K562 (cell line): ENCODE results near the gene LRRC59. TPM values are rescaled to one million over a fixed set of nuclear protein-coding genes. Genes with fewer than 3 reads are reported as not detected.

Source experiments
- ARID2 ChIP-seq: fragments of 450-650 bp; IDR thresholded peaks from 2 replicates; pipeline ENCODE4 v1.6.1; 2017; ENCODE audit warnings: antibody characterized with exemption, mild to moderate bottlenecking
- CREBBP ChIP-seq: IDR thresholded peaks from one replicate; pipeline ENCODE4 v1.6.1; 2012; ENCODE audit warnings: low read depth, mild to moderate bottlenecking, control low read depth, inconsistent platforms, low read length
- DMBX1 ChIP-seq: fragments of 250-450 bp; sonication (Bioruptor Pico); IDR thresholded peaks from 2 replicates; pipeline ENCODE4 v1.8.0; 2022; ENCODE audit warnings: inconsistent platforms, mild to moderate bottlenecking, moderate library complexity, borderline replicate concordance
- DPF2 ChIP-seq: fragments of 450-650 bp; IDR thresholded peaks from 2 replicates; pipeline ENCODE4 v1.6.1; 2016
- FOXO4 ChIP-seq: fragments of 450-650 bp; formaldehyde crosslinking; IDR thresholded peaks from 2 replicates; pipeline ENCODE4 v1.4.0; 2020; ENCODE audit warnings: mild to moderate bottlenecking, moderate library complexity
- HEY1 ChIP-seq: fragments of 250-450 bp; sonication (Bioruptor Pico); IDR thresholded peaks from 2 replicates; pipeline ENCODE4 v1.5.0; 2020; ENCODE audit warnings: mild to moderate bottlenecking, moderate library complexity, borderline replicate concordance
- HMGN3 ChIP-seq: IDR thresholded peaks from 2 replicates; pipeline ENCODE4 v1.6.1; 2011; ENCODE audit warnings: borderline replicate concordance, low read depth, mild to moderate bottlenecking, mixed read lengths, low read length; ENCODE audit not compliant: insufficient read length; ENCODE audit errors: extremely low read depth
- HNRNPL ChIP-seq: fragments of 200-400 bp; formaldehyde crosslinking; IDR thresholded peaks from 2 replicates; pipeline ENCODE4 v1.6.1; 2017; ENCODE audit warnings: low read depth, mild to moderate bottlenecking, low read length
- MAFK ChIP-seq: IDR thresholded peaks from 2 replicates; pipeline ENCODE4 v1.6.1; 2011; ENCODE audit warnings: low read length, improper control_type of control experiment
- NR3C1 ChIP-seq: sonication (generic); formaldehyde crosslinking; IDR thresholded peaks from 2 replicates; pipeline ENCODE4 v1.8.1; 2022; ENCODE audit warnings: missing genetic modification reagents
- RBM17 ChIP-seq: fragments of 200-400 bp; formaldehyde crosslinking; IDR thresholded peaks from 2 replicates; pipeline ENCODE4 v1.6.1; 2017; ENCODE audit warnings: low read depth, mild to moderate bottlenecking, low read length, borderline replicate concordance
- RBM39 ChIP-seq: fragments of 200-400 bp; formaldehyde crosslinking; optimal IDR thresholded peaks from 2 replicates; pipeline ENCODE3; 2018; ENCODE audit warnings: low read depth, low read length
- SIN3A ChIP-seq, 2 experiments: fragments of 150-350 bp in 1 of 2; IDR thresholded peaks; 2 replicates each; pipeline ENCODE4 v1.6.1; 2011 to 2016; ENCODE audit warnings: borderline replicate concordance in 2 of 2, low read depth in 2 of 2, low read length in 2 of 2, mild to moderate bottlenecking in 2 of 2, moderate library complexity in 2 of 2; ENCODE audit not compliant: control insufficient read depth in 1 of 2
- TCF15 ChIP-seq: fragments of 250-450 bp; sonication (Bioruptor Pico); IDR thresholded peaks from 2 replicates; pipeline ENCODE4 v1.8.0; 2022; ENCODE audit warnings: moderate library complexity, mild to moderate bottlenecking, inconsistent platforms
- TCFL5 ChIP-seq: fragments of 250-450 bp; sonication (Bioruptor Pico); conservative IDR thresholded peaks from 2 replicates; pipeline ENCODE4 v1.6.1; 2021; ENCODE audit warnings: mild to moderate bottlenecking, moderate library complexity, matching md5 sums
- UBTF ChIP-seq, 2 experiments: IDR thresholded peaks; 2 replicates each; pipeline ENCODE4 v1.6.1; 2012; ENCODE audit warnings: improper control_type of control experiment in 2 of 2, low read depth in 2 of 2, low read length in 2 of 2, borderline replicate concordance in 1 of 2
- ZNF165 ChIP-seq: fragments of 250-450 bp; sonication (Bioruptor Pico); IDR thresholded peaks from 2 replicates; pipeline ENCODE4 v1.4.0; 2020; ENCODE audit warnings: borderline replicate concordance
- ZNF239 ChIP-seq: fragments of 250-450 bp; sonication (Bioruptor Pico); IDR thresholded peaks from 2 replicates; pipeline ENCODE4 v1.4.0; 2020; ENCODE audit warnings: mild to moderate bottlenecking
- ZNF24 ChIP-seq: fragments of 450-650 bp; IDR thresholded peaks from 2 replicates; pipeline ENCODE4 v1.6.1; 2016
- ZNF561 ChIP-seq: fragments of 450-650 bp; formaldehyde crosslinking; conservative IDR thresholded peaks from 2 replicates; pipeline ENCODE4 v1.4.0; 2020; ENCODE audit warnings: mild to moderate bottlenecking, moderate library complexity
- ZNF740 ChIP-seq, 3 experiments: fragments of 200-800 bp in 1 of 3; sonication (Bioruptor generic) in 1 of 3; sonication (generic) in 1 of 3; formaldehyde crosslinking in 1 of 3; IDR thresholded peaks; 2 replicates each; pipeline versions ENCODE4 v1.6.1 to v1.8.0; 2016 to 2022; ENCODE audit warnings: mild to moderate bottlenecking in 2 of 3, missing compliant biosample characterization in 2 of 3, missing genetic modification characterization in 2 of 3, missing genetic modification reagents in 1 of 3
- ZNF830 ChIP-seq: fragments of 250-450 bp; sonication (Bioruptor Pico); IDR thresholded peaks from 2 replicates; pipeline ENCODE4 v1.5.0; 2021; ENCODE audit warnings: mild to moderate bottlenecking
- ZSCAN29 ChIP-seq: fragments of 450-650 bp; IDR thresholded peaks from 2 replicates; pipeline ENCODE4 v1.6.1; 2017
- polyA plus RNA-seq, 8 experiments: library from polyadenylated mRNA; depleted of rRNA in 4 of 8; stranded (reverse) in 5 of 8; unstranded in 3 of 8; fragments of >200 nt; fragmentation: Nextera tagmentation in 2 of 8; fragmentation: Illumina TruSeq in 1 of 8; extraction: Ambion mirVana in 2 of 8; extraction: Trizol in 1 of 8; gene quantifications; 2 replicates each; pipeline versions ENCODE4 v1.2.1 to v1.2.3, GENCODE V29; 2011 to 2014; ENCODE audit warnings: inconsistent platforms in 1 of 8, missing spikeins in 1 of 8
- total RNA-seq, 7 experiments: library from RNA; depleted of rRNA in 6 of 7; stranded (reverse); fragments of >200 nt in 6 of 7; fragmentation: Illumina TruSeq in 2 of 7; extraction: Trizol in 2 of 7; gene quantifications; 2 replicates each; pipeline versions ENCODE4 v1.2.1 to v1.2.3, GENCODE V29; 2011 to 2021; ENCODE audit warnings: low replicate concordance in 1 of 7

LRRC59 gene
- total and polyA plus RNA-seq, 9 of the 15 experiments (the other 6 are each of a cell fraction or from before 2014, with no cell fraction given), result 27.8 to 244 (median 154) TPM

- TF ChIP-seq UBTF (IDR thresholded peaks at IDR 0.05; ENCODE audit: borderline replicate concordance in 1 of 2, low read depth in 2 of 2, low read length in 2 of 2) (peak; percentile 58 to 68; a peak in 2 of 4 replicates), TCFL5 (no peak), ZNF830 (no peak), DMBX1 (CRISPR knock-in tag) (no peak; the same call in 1 of the 2 replicates), HMGN3 (no peak), ARID2 (no peak), ZNF239 (no peak), RBM17 (no peak), FOXO4 (CRISPR knock-in tag) (no peak), TCF15 (CRISPR knock-in tag) (no peak; the same call in 1 of the 2 replicates), SIN3A (IDR thresholded peaks at IDR 0.05; ENCODE audit: borderline replicate concordance in 2 of 2, control insufficient read depth in 1 of 2, low read depth in 2 of 2, low read length in 2 of 2) (peak in 1 of 2 experiments; percentile 90; a peak in 2 of 4 replicates), CREBBP (no peak), ZNF740 (CRISPR knock-in tag; IDR thresholded peaks at IDR 0.05) (peak; percentile 5; the same call in 1 of the 2 replicates), ZNF740 (tag; IDR thresholded peaks at IDR 0.05) (no peak), HNRNPL (no peak), MAFK (no peak), ZNF165 (CRISPR knock-in tag) (no peak), NR3C1 (CRISPR knock-in tag) (no peak), DPF2 (peak; percentile 67), ZNF561 (CRISPR knock-in tag) (no peak), HEY1 (CRISPR knock-in tag) (no peak), ZSCAN29 (no peak), ZNF24 (0 out of 2 replicates have a peak, but pooled peaks have one; percentile 11), RBM39 (no peak)
Measured at GRCh38 chr17:50372758-50373556, 24.4 kb downstream of the LRRC59 start, which contains the start of the genes EME1 and MRPL27 (continued).
